DMS53 treated with DMSO at 0.1 percent for 48 hours (cell line): ENCODE measurements around the gene PMPCB.
A peak's percentile ranks its signal among the peaks of the same experiment; 100 is the strongest.
"Not testable (repeated sequence)": the region's sequence is repeated elsewhere in the genome, so short reads cannot be mapped to it uniquely, and the experiment has no call there.

ENCODE experiments used
- DNase-seq: peaks from one replicate; lab custom pipeline; 2025; ENCODE audit not compliant: unreplicated experiment; lab: John Stamatoyannopoulos, UW

Gene PMPCB, protein sequence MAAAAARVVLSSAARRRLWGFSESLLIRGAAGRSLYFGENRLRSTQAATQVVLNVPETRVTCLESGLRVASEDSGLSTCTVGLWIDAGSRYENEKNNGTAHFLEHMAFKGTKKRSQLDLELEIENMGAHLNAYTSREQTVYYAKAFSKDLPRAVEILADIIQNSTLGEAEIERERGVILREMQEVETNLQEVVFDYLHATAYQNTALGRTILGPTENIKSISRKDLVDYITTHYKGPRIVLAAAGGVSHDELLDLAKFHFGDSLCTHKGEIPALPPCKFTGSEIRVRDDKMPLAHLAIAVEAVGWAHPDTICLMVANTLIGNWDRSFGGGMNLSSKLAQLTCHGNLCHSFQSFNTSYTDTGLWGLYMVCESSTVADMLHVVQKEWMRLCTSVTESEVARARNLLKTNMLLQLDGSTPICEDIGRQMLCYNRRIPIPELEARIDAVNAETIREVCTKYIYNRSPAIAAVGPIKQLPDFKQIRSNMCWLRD

DNA sequence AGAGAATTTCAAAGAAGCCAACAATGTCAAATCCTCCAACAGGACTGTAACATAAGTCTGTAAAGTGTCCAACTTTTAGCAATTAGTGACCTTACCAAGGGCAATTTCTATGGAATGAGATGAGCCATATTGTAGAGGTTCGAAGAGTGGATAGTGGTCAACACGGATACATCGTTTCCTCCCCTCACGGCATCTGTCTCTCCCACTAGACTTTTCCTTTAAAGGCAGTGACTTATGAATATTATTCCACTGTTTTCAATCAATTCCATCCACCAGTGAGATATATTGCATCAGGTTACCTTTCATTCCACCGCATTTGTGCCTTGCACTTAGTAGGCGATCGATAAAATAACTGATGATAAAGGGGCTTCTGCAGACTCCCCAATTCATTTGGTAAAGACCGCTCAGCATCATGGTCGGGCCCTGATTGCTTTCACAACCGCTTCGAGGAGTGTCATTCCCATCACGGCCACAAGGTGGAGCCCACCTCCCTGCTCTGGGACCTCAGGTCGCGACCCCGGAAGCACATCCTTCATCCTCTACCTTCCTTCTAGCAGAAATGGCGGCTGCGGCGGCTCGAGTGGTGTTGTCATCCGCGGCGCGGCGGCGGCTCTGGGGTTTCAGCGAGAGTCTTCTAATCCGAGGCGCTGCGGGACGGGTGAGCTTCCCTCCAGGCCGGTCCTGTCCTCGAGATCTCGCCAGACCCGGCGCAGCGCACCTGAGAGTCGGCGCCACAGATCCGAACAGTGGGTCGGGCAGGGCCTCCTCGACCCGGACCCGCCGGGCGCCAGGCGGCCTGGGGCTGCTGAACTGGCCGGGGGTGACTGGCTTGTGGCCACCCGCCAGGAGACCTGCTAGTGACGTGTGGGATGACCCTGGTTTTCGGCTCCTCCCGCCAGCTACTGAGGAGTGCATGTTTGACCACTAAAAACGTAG lies at the start of gene PMPCB:
Gene PMPCB (plus strand): TSS at position 535 of the 936 bp plus-strand sequence. CDS start 25 bp downstream, at position 560.
- peak; percentile 91 for DNase-seq

DNA sequence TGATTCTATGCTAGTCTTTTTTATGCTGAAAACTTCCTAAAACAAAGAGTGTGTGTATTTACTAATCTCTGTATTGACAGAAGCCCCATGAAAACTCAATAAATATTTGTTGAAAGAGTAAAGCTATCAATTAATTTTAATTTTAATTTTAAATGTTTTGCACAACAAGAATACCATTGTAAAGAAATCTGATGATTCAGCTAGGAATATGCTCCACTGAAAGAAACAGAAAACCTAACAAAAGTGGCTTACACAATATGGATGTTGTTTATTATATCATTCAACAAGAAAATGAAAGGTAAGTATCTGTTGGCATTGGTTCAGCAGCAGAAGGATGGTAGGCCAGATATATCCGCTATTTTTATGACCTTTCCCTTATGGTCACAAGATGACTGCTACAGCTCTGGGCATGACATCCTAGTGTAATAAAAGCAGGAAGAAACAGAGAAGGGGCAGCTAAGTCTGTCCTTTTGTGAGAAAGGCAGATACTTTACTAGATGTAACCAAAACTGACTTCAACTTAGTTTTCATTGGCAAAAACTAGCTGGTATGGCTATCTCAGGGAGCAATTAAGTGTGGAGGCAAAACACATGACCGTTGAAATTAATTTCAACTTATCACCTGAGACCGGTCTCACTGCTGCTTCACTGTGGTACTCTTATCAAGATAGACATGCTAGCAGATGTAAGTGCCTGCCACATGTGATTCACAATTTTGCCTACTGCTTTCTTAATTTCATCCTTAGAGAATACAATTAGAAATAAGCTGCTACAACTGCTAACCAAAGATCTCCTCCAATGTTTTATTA lies 43.3 kb upstream of the PMPCB start:
- not testable (repeated sequence) for DNase-seq

DNA sequence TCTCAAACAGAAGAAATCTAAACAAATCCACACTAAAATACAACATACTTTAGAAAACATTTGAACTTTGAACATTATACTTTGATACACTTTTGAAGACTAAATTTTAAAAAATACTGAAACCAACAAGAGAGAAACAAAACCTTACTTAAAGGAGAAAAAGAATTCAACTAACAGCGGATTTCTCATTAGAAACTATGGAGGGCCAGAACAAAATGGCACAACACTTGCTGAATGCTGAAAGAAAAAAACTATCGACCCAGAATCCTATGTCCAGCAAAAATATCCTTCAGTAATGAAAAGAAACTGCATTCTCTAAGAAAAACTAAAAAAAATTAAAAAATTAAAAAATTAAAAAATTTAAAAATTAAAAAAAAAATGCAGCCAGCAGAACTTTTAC lies 33.2 kb upstream of the PMPCB start:
- not testable (repeated sequence) for DNase-seq

DNA sequence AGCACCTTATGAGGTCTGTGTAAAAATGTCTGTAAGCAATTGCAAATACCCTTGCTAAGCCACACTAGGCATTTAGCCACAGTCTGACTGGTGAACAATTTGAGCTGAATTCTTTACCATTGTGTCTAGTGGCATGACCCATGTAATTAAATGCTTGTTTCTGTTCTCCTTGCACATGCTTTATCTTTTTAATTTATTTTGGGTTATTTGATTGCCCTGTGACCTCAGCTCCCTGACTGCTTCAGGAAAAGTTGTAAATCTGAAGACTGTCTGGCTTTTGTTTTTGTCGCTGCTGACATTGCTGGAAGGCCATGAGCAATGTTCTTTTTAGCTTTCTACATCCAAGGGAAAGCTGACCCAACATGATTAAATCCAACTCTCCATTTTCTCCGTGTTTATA lies 31.0 kb upstream of the PMPCB start:
- not testable (repeated sequence) for DNase-seq

DNA sequence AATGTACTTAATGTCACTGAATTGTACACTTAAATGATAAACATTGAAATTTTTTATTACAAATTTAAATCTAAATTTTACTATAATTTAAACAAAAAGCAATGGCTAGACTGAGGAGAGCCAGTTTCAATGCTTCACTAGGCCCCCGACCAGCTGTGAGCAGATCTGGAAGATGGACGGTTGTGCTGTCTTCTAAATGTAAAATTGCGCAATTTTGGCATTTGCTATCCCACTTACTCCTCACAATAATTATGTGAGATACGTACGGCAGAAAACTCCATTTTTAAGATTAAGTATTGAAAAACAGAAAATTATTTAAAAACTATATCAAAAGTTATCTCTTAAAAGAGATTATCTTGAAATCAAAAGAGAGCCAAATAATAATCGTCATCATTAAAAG lies 23.9 kb upstream of the PMPCB start:
- DNase-seq = not testable (repeated sequence)

DNA sequence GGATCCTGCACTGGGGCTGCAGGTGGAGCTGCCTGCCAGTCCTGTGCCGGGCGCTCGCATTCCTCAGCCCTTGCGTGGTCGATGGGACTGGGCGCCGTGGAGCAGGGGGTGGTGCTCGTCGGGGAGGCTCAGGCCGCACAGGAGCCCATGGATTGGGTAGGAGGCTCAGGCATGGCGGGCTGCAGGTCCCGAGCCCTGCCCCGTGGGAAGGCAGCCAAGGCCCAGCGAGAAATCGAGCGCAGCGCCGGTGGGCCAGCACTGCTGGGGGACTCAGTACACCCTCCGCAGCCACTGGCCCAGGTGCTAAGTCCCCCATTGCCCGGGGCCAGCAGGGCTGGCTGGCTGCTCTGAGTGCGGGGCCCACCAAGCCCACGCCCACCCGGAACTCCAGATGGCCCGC lies 22.4 kb upstream of the PMPCB start:
- DNase-seq = not testable (repeated sequence)

DNA sequence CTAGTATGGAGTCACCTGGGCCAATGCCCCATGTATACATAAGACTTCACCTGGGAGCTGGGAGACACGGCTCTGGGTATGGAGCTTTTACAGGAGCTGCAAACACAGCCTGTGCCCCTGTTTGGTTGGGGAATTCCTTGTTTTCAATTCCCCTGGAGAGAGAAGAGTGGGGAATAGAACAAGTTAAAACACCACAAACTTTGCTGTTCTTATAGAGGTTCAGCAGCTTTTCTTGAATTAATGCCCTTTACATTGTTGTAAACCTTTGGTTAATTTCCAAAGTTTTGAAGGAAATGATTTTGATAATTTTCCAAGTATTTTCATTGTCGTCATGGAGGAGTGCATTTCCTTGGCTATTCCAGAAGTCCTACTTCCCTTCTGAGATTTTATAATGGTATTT lies 19.0 kb upstream of the PMPCB start:
- DNase-seq = not testable (repeated sequence)

DNA sequence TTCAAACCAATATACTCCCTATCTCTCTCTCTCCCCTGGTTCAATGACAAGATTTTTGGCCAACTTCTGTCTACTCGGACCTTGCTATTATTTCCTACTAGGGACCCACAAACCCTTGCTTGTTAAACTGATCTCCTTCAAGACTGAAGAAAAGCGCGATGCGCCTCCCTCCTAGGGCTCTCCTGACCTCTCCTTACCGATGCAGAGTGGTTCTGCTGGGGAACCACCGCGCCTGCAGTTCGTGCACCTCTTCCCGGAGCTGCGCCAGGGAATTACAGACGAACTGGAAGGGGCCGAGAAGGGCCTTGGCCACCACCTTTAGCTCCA lies 17.6 kb upstream of the PMPCB start:
- peak; percentile 43 for DNase-seq

DNA sequence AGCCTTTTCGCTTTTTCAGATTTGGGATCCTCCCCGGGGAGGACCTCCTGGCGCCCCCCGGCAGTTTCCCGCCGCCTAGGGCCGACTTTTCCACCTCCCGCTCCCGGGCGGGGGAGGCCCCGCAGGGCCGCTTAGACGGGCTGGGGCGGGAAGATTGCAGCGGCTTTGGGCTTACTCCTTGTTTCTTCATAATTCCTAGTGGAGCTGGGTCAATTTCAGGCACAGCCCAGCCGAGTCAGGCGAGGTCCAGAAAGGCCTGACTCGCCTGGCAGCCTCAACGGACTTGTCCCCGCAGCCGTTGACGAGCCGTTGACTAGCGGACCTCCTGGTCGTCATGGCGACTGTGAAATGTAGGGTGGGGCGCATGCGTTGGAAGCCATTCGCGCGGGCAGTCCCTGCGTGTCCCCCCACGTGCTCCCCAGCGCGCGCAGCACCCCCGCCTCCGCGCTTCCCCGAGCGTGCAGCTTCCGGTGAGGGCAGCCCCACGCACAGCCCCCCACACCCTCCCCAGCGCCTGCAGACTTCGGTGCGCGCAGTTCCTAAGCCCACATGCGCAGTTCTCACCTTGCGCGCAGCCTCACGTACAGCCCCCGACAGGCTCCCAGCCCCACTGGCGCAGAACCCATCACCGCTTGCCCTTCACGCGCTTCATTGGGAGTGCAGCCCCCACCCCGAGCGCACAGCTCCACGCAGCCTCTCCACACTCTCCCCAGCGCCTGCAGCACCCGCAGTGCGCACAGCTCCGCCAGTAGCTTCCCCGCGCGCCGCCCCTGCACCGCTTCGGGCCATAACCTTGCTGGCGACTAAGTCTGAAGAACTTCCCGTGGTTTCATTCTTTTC lies 17.1 kb upstream of the PMPCB start:
- peak; percentile 43 for DNase-seq

DNA sequence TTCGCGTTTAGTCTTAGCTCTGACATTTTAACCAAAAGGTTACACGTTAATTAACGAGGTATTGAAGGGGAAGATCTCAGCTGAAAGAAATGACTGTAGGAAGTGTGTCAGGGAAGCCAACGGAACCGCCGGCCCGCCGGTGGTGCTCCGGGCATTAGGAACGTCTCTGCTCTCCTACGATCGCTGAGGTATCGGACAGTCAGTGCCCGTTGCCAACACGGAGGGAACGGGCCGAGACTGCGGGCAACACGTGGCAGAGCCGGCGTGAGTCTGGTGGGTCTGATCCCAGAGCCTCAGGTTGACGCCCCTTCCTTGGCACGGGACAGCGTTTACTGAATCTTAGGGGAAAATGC lies 16.5 kb upstream of the PMPCB start:
- DNase-seq = peak; percentile 22

DNA sequence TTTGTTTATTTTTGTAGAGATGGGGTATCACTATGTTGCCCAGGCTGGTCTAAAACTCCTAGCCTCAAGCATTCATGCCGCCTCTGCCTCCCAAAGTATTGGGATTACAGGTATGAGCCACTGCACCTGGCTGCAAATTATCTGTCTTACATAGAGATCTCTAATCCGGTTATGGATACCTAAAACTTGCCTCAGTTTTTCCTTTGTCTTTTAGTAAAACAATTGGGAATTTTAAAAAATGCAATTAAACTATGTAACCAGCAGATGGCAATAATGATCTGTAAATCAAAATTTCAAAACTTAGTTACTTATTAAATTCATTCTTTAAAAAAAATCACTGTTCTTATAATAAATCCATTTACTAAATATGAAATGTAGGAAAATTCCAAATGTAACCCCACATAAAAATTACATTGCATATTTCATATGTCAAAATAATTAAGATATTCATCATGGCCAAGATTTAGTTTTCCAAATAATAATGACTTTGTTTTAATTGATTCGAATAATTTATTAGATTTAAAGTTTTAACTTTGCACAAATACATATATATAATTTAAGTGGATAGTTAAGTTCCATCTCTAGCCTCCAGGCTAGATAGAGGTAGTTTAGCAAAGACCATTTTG lies 14.3 kb upstream of the PMPCB start:
- not testable (repeated sequence) for DNase-seq

DNA sequence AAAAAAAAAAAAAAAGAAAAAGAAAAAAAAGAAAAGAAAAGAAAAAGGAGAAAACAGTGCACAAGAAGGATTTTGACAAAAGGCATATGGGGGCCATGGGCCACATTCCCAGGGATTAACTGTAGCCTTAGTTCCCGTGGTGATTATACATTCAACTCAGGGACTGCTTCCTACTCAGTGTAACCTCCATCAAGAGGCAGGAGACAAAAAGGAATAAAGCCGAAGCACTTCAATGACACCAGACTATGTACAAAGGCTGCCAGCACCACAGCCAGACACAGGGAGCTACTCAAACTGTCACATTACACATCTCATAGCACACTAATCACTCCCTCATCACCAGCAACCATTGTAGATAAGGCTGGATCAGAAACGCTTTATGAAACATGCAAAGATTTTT lies 5.1 kb upstream of the PMPCB start:
- no peak for DNase-seq

DNA sequence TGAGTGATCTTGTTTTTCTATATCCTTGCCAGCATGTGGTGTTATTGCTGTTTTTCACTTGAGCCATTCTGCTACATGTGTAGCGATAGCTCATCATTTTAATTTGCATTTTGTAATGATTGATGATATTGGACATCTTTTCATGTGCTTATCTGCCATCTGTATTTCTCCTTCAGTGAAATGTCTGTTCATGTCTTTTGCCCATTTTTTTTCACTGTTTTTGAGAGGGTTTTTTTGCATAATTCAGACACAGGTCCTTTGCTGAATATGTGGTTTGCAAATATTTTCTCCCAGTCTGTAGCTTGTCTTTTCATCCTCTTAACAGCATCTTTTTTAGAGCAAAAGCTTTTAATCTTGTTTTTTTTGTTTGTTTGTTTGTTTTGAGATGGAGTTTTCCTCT lies 3.7 kb upstream of the PMPCB start:
- no peak for DNase-seq

DNA sequence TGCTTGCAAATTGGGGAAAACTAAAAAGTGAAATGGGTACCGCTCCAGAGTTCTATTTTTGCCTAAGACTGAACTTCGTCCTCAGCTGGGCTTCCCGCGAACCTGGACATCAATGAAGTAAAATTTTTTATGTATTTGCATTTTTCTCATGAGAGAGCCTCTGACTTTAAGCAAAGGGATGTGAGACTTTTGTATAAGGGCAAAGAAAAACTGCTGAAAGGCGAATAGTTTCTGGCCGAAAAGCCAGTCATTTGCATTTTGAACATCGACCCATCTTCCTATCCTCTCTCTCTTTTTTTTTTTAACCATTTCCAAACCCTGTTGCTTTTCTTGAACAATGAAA lies 573 bp downstream of the PMPCB start:
- no peak for DNase-seq

DNA sequence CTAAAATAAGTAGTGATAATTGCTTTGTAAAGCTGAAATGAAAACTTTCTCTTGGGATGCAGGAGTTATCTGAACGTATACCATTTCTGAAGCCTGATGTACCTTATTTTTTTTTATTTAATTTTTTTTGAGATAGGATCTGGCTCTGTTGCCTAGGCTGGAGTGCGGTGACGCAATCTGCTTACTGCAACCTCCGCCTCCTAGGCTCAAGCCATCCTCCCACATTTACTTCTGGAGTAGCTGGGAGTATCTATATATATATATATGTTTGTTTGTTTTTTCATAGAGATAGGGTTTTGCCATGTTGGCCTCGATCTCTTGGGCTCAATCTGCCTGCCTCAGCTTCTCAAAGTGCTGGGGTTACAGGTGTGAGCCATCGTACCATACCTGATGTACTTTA lies 2.4 kb downstream of the PMPCB start:
- DNase-seq = no peak

DNA sequence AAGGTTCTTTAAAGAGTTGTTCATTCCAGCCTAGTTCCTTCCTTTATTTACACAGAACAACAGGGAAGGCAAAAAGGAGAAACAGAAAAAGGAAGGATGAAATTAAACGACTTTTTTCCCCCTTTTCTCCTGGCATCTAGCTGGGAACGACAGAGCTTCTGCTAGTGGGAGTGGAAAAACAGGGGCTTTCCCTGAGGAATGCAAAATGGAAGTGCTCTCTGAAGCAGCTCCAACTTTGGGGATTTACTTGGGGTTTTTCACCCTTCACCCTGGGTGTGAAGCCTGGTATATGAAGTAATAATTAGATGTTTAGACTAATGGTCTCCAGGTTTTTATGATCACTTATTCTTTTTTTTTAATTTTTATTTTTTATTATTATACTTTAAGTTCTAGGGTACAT lies 4.2 kb downstream of the PMPCB start:
- no peak for DNase-seq

DNA sequence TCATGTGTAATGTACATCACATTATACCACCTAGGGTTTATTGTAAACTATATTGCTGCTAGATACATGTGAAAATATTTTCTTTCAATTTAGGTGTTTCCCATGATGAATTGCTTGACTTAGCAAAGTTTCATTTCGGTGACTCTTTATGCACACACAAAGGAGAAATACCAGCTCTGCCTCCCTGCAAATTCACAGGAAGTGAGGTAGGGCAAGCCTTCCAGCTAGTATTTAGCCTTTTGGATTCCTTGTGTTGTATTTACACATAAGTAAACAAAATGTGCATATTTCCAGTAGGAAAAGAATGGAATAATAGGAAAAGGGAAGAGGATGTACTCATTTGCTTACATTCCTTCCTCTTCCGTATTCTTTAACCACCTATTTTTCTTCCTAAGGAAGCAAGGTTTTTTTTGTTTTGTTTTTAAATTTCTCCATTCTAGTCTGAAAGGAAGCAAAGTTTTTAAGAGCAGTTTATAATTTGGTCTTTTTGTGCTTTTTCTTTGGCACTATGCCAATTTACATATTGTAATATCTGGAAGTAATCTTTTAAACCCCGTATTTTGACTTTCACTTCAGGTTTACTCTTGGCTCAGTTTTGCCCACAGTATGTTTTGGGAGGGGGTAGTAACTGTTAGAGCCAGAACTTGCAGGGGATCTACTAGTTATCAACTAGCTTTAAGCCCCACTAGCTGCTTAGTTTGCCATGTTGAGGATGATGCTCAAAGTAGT lies 10.4 kb downstream of the PMPCB start:
- no peak for DNase-seq

DNA sequence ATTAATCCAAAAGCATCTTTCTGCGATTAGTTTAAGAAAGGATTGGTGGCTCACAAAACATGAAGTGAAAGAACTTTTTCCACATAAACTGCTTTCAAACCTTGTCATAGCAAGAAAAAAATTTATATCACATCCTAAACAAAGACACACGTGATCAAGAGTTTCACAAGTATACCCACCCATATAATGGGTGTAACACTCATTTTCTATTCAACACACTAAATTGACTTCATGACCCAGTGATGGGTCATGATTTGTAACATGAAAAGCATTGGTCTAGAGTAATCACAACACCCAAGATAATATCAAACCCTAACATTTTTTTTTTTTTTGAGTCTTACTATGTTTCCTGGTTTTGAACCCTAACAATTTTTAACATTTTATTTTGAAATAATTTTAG lies 17.6 kb downstream of the PMPCB start:
- DNase-seq = no peak

DNA sequence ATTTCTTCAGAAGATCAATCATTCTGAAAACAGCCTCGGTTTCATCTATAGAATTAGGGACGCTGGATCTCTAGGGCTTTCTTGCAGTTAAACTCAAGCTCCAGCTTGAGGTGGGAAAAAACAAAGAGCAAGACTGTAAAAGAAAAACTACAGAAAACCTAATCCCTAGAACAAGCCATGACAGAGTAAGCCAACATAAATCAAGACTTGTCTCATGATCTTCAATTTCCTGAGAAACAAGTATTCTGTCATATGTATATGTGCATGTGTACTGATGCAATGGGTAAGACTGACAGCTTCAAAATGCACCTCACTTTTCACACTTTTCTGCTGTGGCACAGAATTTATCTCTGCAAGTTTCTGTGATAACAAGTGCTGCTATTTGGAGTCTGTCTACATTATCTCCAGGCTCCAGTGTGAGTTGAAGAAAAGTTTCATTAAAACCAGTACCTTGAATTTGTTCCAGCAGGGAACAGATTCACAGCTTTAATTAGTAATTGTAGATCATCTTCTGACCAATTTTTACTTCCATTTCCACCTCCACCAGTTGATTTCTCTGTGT lies 19.2 kb downstream of the PMPCB start:
- DNase-seq = no peak
